Omental fat pad (tissue), 4 donors: ENCODE measurements around the gene PRKAG2. TPM values are rescaled to one million over a fixed set of nuclear protein-coding genes. Genes with fewer than 3 reads are reported as not detected.

Source experiments
- ATAC-seq: fragments of 150-250 bp; one replicate; pipeline ENCODE4 v1.9.1; 2016; ENCODE audit warnings: mild to moderate bottlenecking, moderate library complexity; ENCODE audit not compliant: low FRiP score
- DNase-seq: peaks from one replicate; pipeline ENCODE4 v3.0.0-alpha.2; 2019; ENCODE audit warnings: low spot score
- CTCF ChIP-seq, 3 donors: fragments of 450-650 bp; IDR thresholded peaks; one replicate each; pipeline ENCODE4 v1.5.1; 2016 to 2017; ENCODE audit warnings: antibody characterized with exemption in 3 of 3, mild to moderate bottlenecking in 3 of 3, moderate library complexity in 2 of 3
- total RNA-seq, 4 donors: library from RNA; depleted of rRNA; stranded (reverse); fragments of >200 nt; gene quantifications; one replicate each; pipeline ENCODE4 v1.1.0, GENCODE V29; 2016

Gene PRKAG2
- total RNA-seq, 4 donors from 2014 or later = 31.6 to 49.5 (median 36.9) TPM

- no peak for TF ChIP-seq CTCF (IDR thresholded peaks at IDR 0.05)
- DNase-seq = no peak
- no peak for ATAC-seq
Measured at GRCh38 chr7:151890355-151891004, 13.6 kb upstream of the PRKAG2 start.

- no peak for TF ChIP-seq CTCF (IDR thresholded peaks at IDR 0.05)
- ATAC-seq (no peak), DNase-seq (no peak)
Measured at GRCh38 chr7:151889406-151890354, 12.8 kb upstream of the PRKAG2 start.

- DNase-seq = no peak
- no peak for TF ChIP-seq CTCF (IDR thresholded peaks at IDR 0.05)
Measured at GRCh38 chr7:151888079-151889067, 11.5 kb upstream of the PRKAG2 start.

GRCh38 chr7:151886783-151887182, 9.9 kb upstream of the PRKAG2 start:
- DNase-seq (no peak), ATAC-seq (no peak)
- TF ChIP-seq CTCF (IDR thresholded peaks at IDR 0.05) = no peak

More at GRCh38 chr7:151888079-151889067, 11.5 kb upstream of the PRKAG2 start:
- no peak for ATAC-seq

GRCh38 chr7:151885202-151885580, 8.3 kb upstream of the PRKAG2 start:
- ATAC-seq (no peak), DNase-seq (no peak)
- TF ChIP-seq CTCF (IDR thresholded peaks at IDR 0.05) = no peak

- TF ChIP-seq CTCF (IDR thresholded peaks at IDR 0.05) = no peak
- ATAC-seq (no peak), DNase-seq (no peak)
Measured at GRCh38 chr7:151884312-151885201, 7.6 kb upstream of the PRKAG2 start.
